NT2/D1 (cell line): Measurements from ENCODE around the gene ASXL1.

Experiments
- DNase-seq: peaks from one replicate; pipeline ENCODE4 v3.0.0-alpha.2; 2011; ENCODE audit warnings: low read depth, low spot score
- H3K27me3 ChIP-seq: 2 replicates; pipeline ENCODE4 v1.6.0; 2011; ENCODE audit warnings: mild to moderate bottlenecking; ENCODE audit not compliant: insufficient read length, insufficient read depth
- H3K36me3 ChIP-seq: 2 replicates; pipeline ENCODE4 v1.6.1; 2011; ENCODE audit warnings: mild to moderate bottlenecking, low read length, mixed read lengths; ENCODE audit not compliant: insufficient read depth, insufficient read length
- H3K4me1 ChIP-seq: 2 replicates; pipeline ENCODE4 v1.5.1; 2011; ENCODE audit not compliant: insufficient read depth, insufficient read length
- H3K4me3 ChIP-seq: 2 replicates; pipeline ENCODE4 v1.5.1; 2011; ENCODE audit warnings: low read depth; ENCODE audit not compliant: insufficient read length
- H3K9ac ChIP-seq: 2 replicates; pipeline ENCODE4 v1.6.0; 2011; ENCODE audit warnings: low read depth; ENCODE audit not compliant: insufficient read length
- H3K9me3 ChIP-seq: 2 replicates; pipeline ENCODE4 v1.5.1; 2011; ENCODE audit warnings: mild to moderate bottlenecking, low read length; ENCODE audit not compliant: insufficient read depth
- SUZ12 ChIP-seq: IDR thresholded peaks from 2 replicates; pipeline ENCODE4 v1.6.1; 2011; ENCODE audit not compliant: insufficient read length, insufficient read depth; ENCODE audit errors: extremely low read depth
- YY1 ChIP-seq: IDR thresholded peaks from 2 replicates; pipeline ENCODE4 v1.6.1; 2011; ENCODE audit not compliant: insufficient read length, insufficient read depth
- ZNF274 ChIP-seq: IDR thresholded peaks from 2 replicates; pipeline ENCODE4 v1.6.1; 2011; ENCODE audit warnings: mild to moderate bottlenecking, low read depth, low read length

The ASXL1 gene

DNA sequence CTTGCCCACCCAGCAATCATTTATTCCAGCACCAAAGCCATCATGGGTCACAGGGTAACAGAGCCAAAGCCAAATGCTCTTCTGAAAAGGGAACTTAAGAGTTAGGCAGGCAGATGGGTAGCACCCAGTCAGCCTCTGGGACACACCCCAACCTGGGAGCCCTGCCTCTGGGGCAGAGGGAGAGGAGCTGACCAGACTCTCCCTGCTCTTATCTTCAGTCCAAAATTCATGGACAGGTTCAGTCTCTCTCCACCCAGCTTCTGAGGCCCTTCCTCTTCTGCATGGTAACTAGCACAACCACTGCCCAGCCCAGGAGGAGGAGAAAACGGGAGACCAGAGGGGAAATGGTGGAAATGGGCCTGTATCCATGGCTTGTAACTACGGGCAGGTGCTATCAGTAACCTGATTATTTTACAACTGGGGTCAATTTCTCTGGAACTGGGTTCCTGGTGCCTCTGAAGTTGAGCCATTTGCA is 121.6 kb downstream of the ASXL1 start:
- peaks cover 24% of the 10 kb centered on the region for H3K4me1 ChIP-seq
- H3K9ac ChIP-seq, result no peak overlapping the region
- no peak overlapping the region for H3K4me3 ChIP-seq
- no peaks in the 10 kb centered on the region for H3K27me3 ChIP-seq
- no peaks in the 10 kb centered on the region for H3K9me3 ChIP-seq
- DNase-seq, result no peak
- H3K36me3 ChIP-seq, result peaks cover 11% of the 10 kb centered on the region
- no peak for TF ChIP-seq YY1
- no peak for TF ChIP-seq SUZ12
- TF ChIP-seq ZNF274, result no peak

DNA sequence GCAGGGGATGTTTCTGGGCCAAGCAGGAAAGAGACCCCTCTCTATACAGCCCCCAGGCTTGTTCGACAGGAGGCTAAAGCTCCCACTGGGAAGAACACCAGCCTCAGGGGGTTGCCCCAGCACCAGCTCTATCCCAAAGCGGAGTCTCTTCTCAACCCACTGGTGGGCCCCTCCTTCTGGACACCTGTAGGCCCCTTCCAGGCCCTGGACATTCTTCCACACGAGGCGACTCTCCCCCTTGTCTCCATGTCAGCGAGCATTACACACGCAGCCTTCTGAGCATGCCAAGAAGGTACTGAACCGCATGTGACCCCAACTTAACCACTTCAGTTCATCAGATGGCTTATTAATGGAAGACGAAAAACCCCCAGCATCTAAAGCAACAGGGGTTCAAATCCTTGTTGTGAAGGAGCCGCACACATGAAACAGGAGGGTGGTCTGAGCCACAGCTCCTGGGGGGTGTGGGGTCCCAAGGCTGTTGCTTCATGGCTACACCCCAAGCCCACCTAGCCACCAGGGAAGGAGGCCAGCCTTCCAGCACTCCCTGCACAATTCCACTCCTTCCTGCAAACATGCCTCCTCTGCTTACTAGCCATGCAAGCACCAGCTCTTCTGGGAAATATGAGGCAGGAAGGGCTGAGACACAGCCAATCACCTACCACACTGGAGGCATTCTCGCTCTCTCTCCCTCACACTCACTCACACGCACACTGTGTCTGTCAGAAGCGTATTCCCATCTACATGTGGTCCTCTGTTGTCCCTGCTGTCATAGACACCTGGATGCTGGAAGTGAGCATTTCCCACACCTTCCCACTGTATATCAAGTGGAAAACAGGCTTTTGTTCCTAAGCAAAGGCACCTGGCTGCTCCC is 122.5 kb downstream of the ASXL1 start:
- no peak for DNase-seq
- no peaks in the 10 kb centered on the region for H3K9me3 ChIP-seq
- TF ChIP-seq SUZ12 (no peak), YY1 (no peak), ZNF274 (no peak)
- peaks cover 22% of the 10 kb centered on the region for H3K4me1 ChIP-seq
- H3K4me3 ChIP-seq, result no peak overlapping the region
- H3K9ac ChIP-seq, result peak overlapping the region; percentile 36
- no peaks in the 10 kb centered on the region for H3K27me3 ChIP-seq
- H3K36me3 ChIP-seq, result peaks cover 11% of the 10 kb centered on the region

- Histone ChIP-seq H3K9ac (peak overlapping the region; percentile 61), H3K4me3 (no peak overlapping the region), H3K36me3 (peaks cover 11% of the 10 kb centered on the region), H3K9me3 (no peaks in the 10 kb centered on the region), H3K27me3 (no peaks in the 10 kb centered on the region), H3K4me1 (peaks cover 15% of the 10 kb centered on the region)
- DNase-seq, result no peak
- TF ChIP-seq ZNF274, result no peak
- TF ChIP-seq YY1, result no peak
- no peak for TF ChIP-seq SUZ12
Observed at GRCh38 chr20:32481311-32482142, 123.4 kb downstream of the ASXL1 start.

GRCh38 chr20:32482143-32482441 is 124.0 kb downstream of the ASXL1 start:
- TF ChIP-seq YY1 (no peak), ZNF274 (no peak), SUZ12 (no peak)
- H3K27me3 ChIP-seq, result no peaks in the 10 kb centered on the region
- H3K9me3 ChIP-seq, result no peaks in the 10 kb centered on the region
- H3K4me3 ChIP-seq, result peak overlapping the region; percentile 61
- peaks cover 11% of the 10 kb centered on the region for H3K36me3 ChIP-seq
- DNase-seq, result no peak
- peaks cover 10% of the 10 kb centered on the region for H3K4me1 ChIP-seq
- peak overlapping the region; percentile 72 for H3K9ac ChIP-seq

DNA sequence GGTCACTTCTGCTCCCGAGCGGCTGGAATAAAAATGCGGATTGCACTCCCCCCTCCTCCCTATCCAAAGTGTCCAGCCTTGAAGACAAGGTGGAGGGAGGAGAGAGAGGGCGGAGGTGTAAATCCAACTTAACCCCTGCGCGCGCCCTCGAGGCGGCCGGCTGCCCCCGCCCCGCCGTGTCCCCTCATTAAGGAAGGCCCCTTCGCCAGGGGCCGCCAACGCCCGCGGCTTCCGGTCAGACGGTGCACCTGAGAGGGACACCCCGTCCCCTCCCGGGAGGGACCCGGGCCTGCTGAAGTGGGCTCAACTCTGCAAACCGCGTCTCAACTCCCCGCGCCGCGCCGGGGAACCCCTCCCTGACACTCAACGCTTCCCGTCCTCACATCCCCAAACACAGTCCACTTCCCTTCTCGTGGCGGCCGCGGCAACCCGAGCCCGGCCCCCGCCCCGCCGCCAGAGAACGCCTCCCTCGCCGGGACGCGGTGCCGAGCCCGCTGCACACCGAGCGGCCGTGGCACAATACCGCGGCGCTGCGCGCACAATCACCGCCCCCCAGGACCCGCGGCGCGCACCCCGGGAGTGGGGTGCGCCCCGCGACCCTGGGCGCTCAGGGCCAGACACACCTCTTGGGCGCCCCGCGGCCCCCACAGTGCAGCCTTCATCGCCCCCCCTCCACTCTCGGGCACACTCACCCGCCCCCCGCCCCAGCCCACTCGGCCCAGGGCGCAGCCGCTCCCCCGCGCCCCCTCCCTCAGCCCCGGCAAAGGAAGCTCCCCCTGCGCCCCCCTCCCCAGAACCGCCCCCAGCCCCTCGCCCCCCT is 124.5 kb downstream of the ASXL1 start:
- TF ChIP-seq YY1 (no peak), SUZ12 (no peak), ZNF274 (no peak)
- peak overlapping the region; percentile 61 for H3K4me3 ChIP-seq
- no peaks in the 10 kb centered on the region for H3K9me3 ChIP-seq
- H3K27me3 ChIP-seq, result no peaks in the 10 kb centered on the region
- no peak for DNase-seq
- H3K4me1 ChIP-seq, result peaks cover 10% of the 10 kb centered on the region
- peak overlapping the region; percentile 72 for H3K9ac ChIP-seq
- peaks cover 11% of the 10 kb centered on the region for H3K36me3 ChIP-seq

- no peaks in the 10 kb centered on the region; the same call in 1 of the 2 replicates for H3K9me3 ChIP-seq
- TF ChIP-seq ZNF274, result no peak
- no peak for TF ChIP-seq YY1
- no peak for TF ChIP-seq SUZ12
- no peak for DNase-seq
- H3K27me3 ChIP-seq, result no peaks in the 10 kb centered on the region
- H3K36me3 ChIP-seq, result peaks cover 9% of the 10 kb centered on the region
- H3K4me3 ChIP-seq, result peak overlapping the region; percentile 67
- peak overlapping the region; percentile 72 for H3K9ac ChIP-seq
- peaks cover 10% of the 10 kb centered on the region for H3K4me1 ChIP-seq
Observed at GRCh38 chr20:32483351-32484224, 125.5 kb downstream of the ASXL1 start.
